HepG2 (cell line): ENCODE data around the gene INO80C. TPM values are rescaled to one million over a fixed set of nuclear protein-coding genes. Genes with fewer than 3 reads are reported as not detected.

Experiments
- ATAC-seq: fragments of 200-7000 bp; cut with Tn5 transposase; 3 replicates; pipeline ENCODE4 v1.9.1; 2020; ENCODE audit warnings: mild to moderate bottlenecking, moderate library complexity
- BruUV-seq: library from RNA; stranded (reverse); fragments of 400-500 nt; replicated peaks from 2 replicates; lab custom pipeline; 2021; lab: Mats Ljungman, UMichigan
- CTCF ChIA-PET: fragments of 300-600 bp; formaldehyde crosslinking; extraction: SDS; loops from one replicate; lab custom pipeline; 2021; ENCODE audit warnings: low total read pairs, inconsistent platforms, low intra/inter-chr PET ratio; lab: Yijun Ruan, JAX
- POLR2A ChIA-PET: fragments of 350-600 bp; sonication (Branson Sonifier 250); formaldehyde crosslinking; loops from one replicate; lab custom pipeline; 2020; ENCODE audit warnings: antibody characterized with exemption, inconsistent platforms; lab: Yijun Ruan, JAX
- DNase-seq: peaks from one replicate; pipeline ENCODE4 v3.0.0-alpha.2; 2015; ENCODE audit warnings: low spot score
- FAIRE-seq: peaks from 3 replicates; lab custom pipeline; 2011; peaks lifted over from hg19 to GRCh38; lab: Jason Lieb, UNC
- H2AFZ ChIP-seq: one replicate; pipeline ENCODE4 v1.6.1; 2011; ENCODE audit warnings: low read length, inconsistent platforms
- H3K27ac ChIP-seq: fragments of 300-600 bp; 3 replicates; pipeline ENCODE4 v1.8.0; 2011; ENCODE audit warnings: mixed run types, mild to moderate bottlenecking, mixed read lengths, low read length, inconsistent platforms; ENCODE audit not compliant: insufficient read depth; ENCODE audit errors: extremely low read length
- H3K27me3 ChIP-seq, 2 experiments: fragments of 200-600 bp in 1 of 2; 2 replicates in 1 of 2; 3 replicates in 1 of 2; pipeline versions ENCODE4 v1.6.0 to v1.8.0; 2011; ENCODE audit warnings: low read length in 2 of 2, mild to moderate bottlenecking in 2 of 2, moderate library complexity in 2 of 2, inconsistent platforms in 1 of 2; ENCODE audit not compliant: insufficient read depth in 2 of 2, control insufficient read depth in 1 of 2
- H3K36me3 ChIP-seq, 2 experiments: fragments of 200-600 bp in 1 of 2; replicated peaks in 1 of 2; 2 replicates in 1 of 2; 3 replicates in 1 of 2; pipeline versions ENCODE4 v1.5.1 to v1.8.0; 2011; ENCODE audit warnings: low read length in 2 of 2, inconsistent platforms in 1 of 2; ENCODE audit not compliant: insufficient read depth in 2 of 2, control insufficient read depth in 1 of 2
- H3K4me1 ChIP-seq: 2 replicates; pipeline ENCODE4 v1.5.1; 2012; ENCODE audit warnings: low read length, inconsistent platforms; ENCODE audit not compliant: insufficient read depth
- H3K4me2 ChIP-seq: 2 replicates; pipeline ENCODE4 v1.6.0; 2011; ENCODE audit warnings: low read depth, low read length, inconsistent platforms
- H3K4me3 ChIP-seq, 3 experiments: fragments of 200-600 bp in 1 of 3; sonication (generic), shearing (Covaris generic) in 1 of 3; replicated peaks in 1 of 3; 2 replicates each; pipeline ENCODE4 v1.5.1; 2011 to 2016; ENCODE audit warnings: low read length in 3 of 3, inconsistent platforms in 2 of 3, low read depth in 2 of 3, mild to moderate bottlenecking in 2 of 3, control low read depth in 1 of 3, mixed read lengths in 1 of 3; ENCODE audit not compliant: insufficient read depth in 1 of 3
- H3K79me2 ChIP-seq: one replicate; pipeline ENCODE4 v1.6.1; 2011; ENCODE audit warnings: low read length, inconsistent platforms; ENCODE audit not compliant: insufficient read depth
- H3K9ac ChIP-seq: 2 replicates; pipeline ENCODE4 v1.6.0; 2011; ENCODE audit warnings: mild to moderate bottlenecking, low read depth, low read length, inconsistent platforms; ENCODE audit not compliant: insufficient read depth
- H3K9me3 ChIP-seq: 2 replicates; pipeline ENCODE4 v1.5.1; 2012; ENCODE audit warnings: mild to moderate bottlenecking, low read length
- H4K20me1 ChIP-seq: 2 replicates; pipeline ENCODE4 v1.6.0; 2011; ENCODE audit warnings: inconsistent platforms, mild to moderate bottlenecking, low read length, moderate library complexity; ENCODE audit not compliant: insufficient read depth
- ATF7-NPFF ChIP-seq: sonication (generic); formaldehyde crosslinking; IDR thresholded peaks from 2 replicates; pipeline ENCODE4 v1.8.1; 2023; ENCODE audit warnings: mild to moderate bottlenecking, low read depth, missing genetic modification reagents, moderate library complexity
- GPN1 ChIP-seq: sonication (generic); formaldehyde crosslinking; IDR thresholded peaks from 2 replicates; pipeline ENCODE4 v1.5.1; 2020; ENCODE audit warnings: missing genetic modification reagents, borderline replicate concordance
- NFYB ChIP-seq: sonication (generic); formaldehyde crosslinking; IDR thresholded peaks from 2 replicates; pipeline ENCODE4 v1.4.0; 2020; ENCODE audit warnings: missing genetic modification reagents
- NONO ChIP-seq, 2 experiments: fragments of 450-650 bp in 1 of 2; sonication (generic) in 1 of 2; formaldehyde crosslinking in 1 of 2; IDR thresholded peaks in 1 of 2; conservative IDR thresholded peaks in 1 of 2; 2 replicates each; pipeline versions ENCODE4 v1.6.1 to v1.8.0; 2017 to 2022; ENCODE audit warnings: mild to moderate bottlenecking in 1 of 2, missing genetic modification reagents in 1 of 2, moderate library complexity in 1 of 2
- REPIN1 ChIP-seq: sonication (generic); formaldehyde crosslinking; IDR thresholded peaks from 2 replicates; pipeline ENCODE4 v1.8.0; 2022; ENCODE audit warnings: missing genetic modification reagents, low read depth, mild to moderate bottlenecking, borderline replicate concordance
- ZNF513 ChIP-seq: sonication (generic); formaldehyde crosslinking; conservative IDR thresholded peaks from 2 replicates; pipeline ENCODE4 v1.5.0; 2020; ENCODE audit warnings: missing genetic modification reagents
- WGBS: methylation state at CpG from one replicate; pipeline ENCODE4 v1.1.6; 2017; ENCODE audit warnings: low lambda C conversion rate; 5-methylcytosine and 5-hydroxymethylcytosine counted together
- in situ Hi-C: cut with HindIII; loops from 2 replicates; pipeline ENCODE4 v1.10.0; 2017; ENCODE audit warnings: low pct_unique_long_range_greater_than_20kb; ENCODE audit not compliant: extremely low pct_ligation_motif_present
- intact Hi-C: fragments of 100-400 bp; cut with micrococcal nuclease; formaldehyde crosslinking; loops from one replicate; pipeline ENCODE4 v1.10.0; 2022; ENCODE audit not compliant: unreplicated experiment
- polyA plus RNA-seq, 8 experiments: library from polyadenylated mRNA; depleted of rRNA in 3 of 8; stranded (reverse) in 7 of 8; unstranded in 1 of 8; fragments of >200 nt; fragmentation: Illumina TruSeq in 4 of 8; extraction: Trizol in 4 of 8; gene quantifications; 2 replicates each; pipeline versions ENCODE4 v1.2.1 to v1.2.3, GENCODE V29; 2011 to 2016; ENCODE audit warnings: low read depth in 4 of 8, missing spikeins in 1 of 8, mixed read lengths in 1 of 8; ENCODE audit not compliant: insufficient read depth in 1 of 8
- total RNA-seq, 5 experiments: library from RNA; depleted of rRNA; stranded (reverse); fragments of >200 nt; fragmentation: Illumina TruSeq; extraction: Trizol; gene quantifications; 2 replicates each; pipeline ENCODE4 v1.2.3, GENCODE V29; 2016; ENCODE audit warnings: low read depth in 1 of 5
- TF ChIP-seq, protein P1 (sequence below): sonication (generic); formaldehyde crosslinking; IDR thresholded peaks from 2 replicates; pipeline ENCODE4 v1.5.0; 2020; ENCODE audit warnings: mild to moderate bottlenecking, low read depth, missing genetic modification reagents, borderline replicate concordance

The INO80C gene
- total and polyA plus RNA-seq, 2 of the 13 experiments (the other 11 are each of a cell fraction or from before 2014, with no cell fraction given): 8.2 to 15.4 TPM

- no peak for DNase-seq
- in situ Hi-C loops: no loop called here
- intact Hi-C loops: loop anchor here (5.0 kb wide), 1 partner anchor 40 kb away; the partner anchor contains the start of gene INO80C
- ATAC-seq: no peak
- H3K79me2 ChIP-seq: no peaks in the 10 kb centered on the region
- H3K27ac ChIP-seq: no peak overlapping the region
- WGBS: 81% methylated on average over 3 of the region's 3 CpGs
- H4K20me1 ChIP-seq: no peaks in the 10 kb centered on the region
- BruUV-seq: no TSS peak
- H3K4me3 ChIP-seq: no peak overlapping the region
- ChIA-PET CTCF (no interaction called here), POLR2A (no interaction called here)
- no peak overlapping the region for H3K4me2 ChIP-seq
- H3K27me3 ChIP-seq: no peaks in the 10 kb centered on the region
- FAIRE-seq: no peak
- H3K4me1 ChIP-seq: peaks cover 35% of the 10 kb centered on the region
- no peaks in the 10 kb centered on the region for H3K9me3 ChIP-seq
- no peak overlapping the region for H2AFZ ChIP-seq
- TF ChIP-seq NFYB (CRISPR knock-in tag) (no peak), NONO (IDR thresholded peaks at IDR 0.05) (no peak), NONO (CRISPR knock-in tag; conservative IDR thresholded peaks at IDR 0.05) (no peak), ZNF513 (no peak), GPN1 (CRISPR knock-in tag) (no peak), REPIN1 (no peak), ATF7-NPFF (CRISPR knock-in tag) (no peak)
- TF ChIP-seq, protein P1, sequence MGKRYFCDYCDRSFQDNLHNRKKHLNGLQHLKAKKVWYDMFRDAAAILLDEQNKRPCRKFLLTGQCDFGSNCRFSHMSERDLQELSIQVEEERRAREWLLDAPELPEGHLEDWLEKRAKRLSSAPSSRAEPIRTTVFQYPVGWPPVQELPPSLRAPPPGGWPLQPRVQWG (CRISPR knock-in tag): no peak
- TF ChIP-seq, all 625 proteins: peak for 0
- Histone ChIP-seq H3K9ac (no peak overlapping the region), H3K36me3 (no peaks in the 10 kb centered on the region)
Measured at GRCh38 chr18:35457140-35457704, 40.5 kb downstream of the INO80C start.
